ENCODE data around the gene C9.
"Not testable (repeated sequence)": the region's sequence is repeated elsewhere in the genome, so short reads cannot be mapped to it uniquely, and the experiment has no call there.

The C9 gene

GRCh38 chr5:39364367-39364766, at the start of gene C9:
TSS of gene C9 (minus strand) at chr5:39364495. CDS start at chr5:39364464, 31 bp downstream.
- DNase-seq = no peak

GRCh38 chr5:39413771-39414170, 49.5 kb upstream of the C9 start:
- DNase-seq = no peak

GRCh38 chr5:39412721-39413394, 48.6 kb upstream of the C9 start:
- no peak for DNase-seq

DNA sequence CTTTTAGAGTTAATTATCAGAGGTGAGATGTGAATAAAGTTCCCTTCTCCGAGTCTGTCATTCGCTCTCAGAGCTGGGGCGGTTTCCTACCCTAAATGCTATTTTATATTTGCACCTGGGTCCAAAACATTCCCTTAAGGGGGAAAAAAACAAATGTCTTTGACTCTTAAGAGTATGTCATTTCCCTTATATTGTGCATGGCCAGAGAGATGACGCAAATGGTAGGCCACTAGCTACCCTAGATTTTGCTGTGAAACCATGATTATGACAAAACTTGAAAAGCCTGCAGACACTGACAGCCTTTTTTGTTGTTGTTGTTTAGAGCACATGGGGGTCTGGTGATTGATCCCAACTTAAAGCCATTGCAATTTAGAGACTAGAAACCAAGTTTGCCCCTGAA, 47.7 kb upstream of the C9 start:
- DNase-seq = no peak

GRCh38 chr5:39411061-39411460, 46.8 kb upstream of the C9 start:
- DNase-seq = no peak

GRCh38 chr5:39409033-39409432, 44.7 kb upstream of the C9 start:
- no peak for DNase-seq

DNA sequence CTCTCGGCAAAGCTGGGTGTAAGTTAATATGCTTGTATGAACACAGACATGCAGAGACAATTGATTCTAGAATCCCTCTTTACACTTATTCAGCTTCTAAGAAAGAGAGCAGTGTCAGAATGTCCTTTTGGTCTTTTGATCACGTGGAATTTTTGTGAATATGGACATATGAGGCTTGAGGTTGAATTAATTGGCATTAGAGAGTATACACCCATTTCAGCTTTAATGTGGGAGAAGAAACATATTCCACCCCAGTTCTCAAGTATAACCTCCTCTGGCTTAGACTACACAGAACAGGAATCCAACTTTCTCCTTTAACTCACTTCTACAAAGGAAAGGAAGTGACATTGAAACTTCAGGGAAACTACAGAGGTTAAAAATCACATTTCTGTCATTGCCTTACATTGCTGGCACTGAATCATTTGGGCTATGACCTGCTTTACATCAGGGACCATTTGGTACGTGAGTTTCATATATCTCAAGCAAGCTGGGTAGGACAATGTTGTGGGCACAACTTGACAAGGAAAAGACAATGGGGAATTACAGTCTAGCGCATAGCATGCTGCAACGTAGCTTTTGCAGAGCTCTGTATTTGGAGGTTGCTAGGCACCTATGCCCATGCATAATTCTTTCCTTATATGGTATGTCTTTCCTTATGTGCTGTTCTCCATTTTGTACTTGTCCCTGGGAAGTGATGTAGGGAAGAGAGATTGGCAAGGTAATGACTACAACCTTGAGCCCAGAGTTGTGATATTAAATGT, 41.0 kb upstream of the C9 start:
- no peak for DNase-seq

- not testable (repeated sequence) for DNase-seq
Measured at GRCh38 chr5:39403761-39404160, 39.5 kb upstream of the C9 start.

- DNase-seq = not testable (repeated sequence)
Measured at GRCh38 chr5:39402140-39402539, 37.8 kb upstream of the C9 start.

GRCh38 chr5:39400713-39401578, 36.7 kb upstream of the C9 start:
- DNase-seq = no peak

DNA sequence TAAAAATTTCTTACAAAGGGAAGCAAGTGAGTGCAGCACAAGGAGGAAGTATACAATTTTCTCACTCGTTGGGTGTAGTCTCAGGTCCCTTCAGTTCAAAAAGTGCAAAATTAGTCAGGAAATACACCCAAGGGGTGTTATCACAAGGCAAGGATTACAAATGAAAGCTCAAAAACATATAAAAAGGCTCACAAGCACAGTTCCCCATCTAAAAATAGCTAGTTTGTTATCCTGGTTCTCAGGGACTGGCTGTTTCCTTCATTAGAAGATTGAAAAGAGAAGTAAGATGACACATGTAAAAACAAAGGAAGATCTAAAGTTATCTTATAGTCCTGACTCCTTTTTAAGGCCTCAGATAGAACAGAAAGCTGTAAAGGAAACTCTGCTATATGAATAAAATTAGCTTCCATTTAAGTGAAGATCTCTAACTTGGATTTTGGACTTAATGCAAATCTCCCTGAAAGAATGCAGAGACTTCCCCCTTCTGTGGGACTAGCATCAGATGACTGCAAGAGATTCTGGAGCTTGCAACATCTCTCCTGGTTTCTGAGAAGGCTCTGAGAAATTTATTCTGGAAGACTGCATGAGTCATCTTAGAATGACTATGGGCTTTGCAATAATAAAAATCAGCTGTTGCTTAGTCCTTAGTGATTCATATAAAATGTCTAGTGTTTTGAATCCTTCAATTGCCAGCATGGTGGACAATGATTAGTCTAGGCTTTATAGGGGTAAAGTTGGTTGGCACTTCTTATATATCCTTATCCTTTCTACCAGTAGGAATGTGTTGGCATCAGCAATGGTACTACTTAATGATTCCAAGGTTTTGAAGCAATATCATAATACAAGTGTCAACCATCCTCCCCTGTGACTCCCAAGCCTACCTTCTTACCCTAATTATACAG, 35.1 kb upstream of the C9 start:
- no peak for DNase-seq

DNA sequence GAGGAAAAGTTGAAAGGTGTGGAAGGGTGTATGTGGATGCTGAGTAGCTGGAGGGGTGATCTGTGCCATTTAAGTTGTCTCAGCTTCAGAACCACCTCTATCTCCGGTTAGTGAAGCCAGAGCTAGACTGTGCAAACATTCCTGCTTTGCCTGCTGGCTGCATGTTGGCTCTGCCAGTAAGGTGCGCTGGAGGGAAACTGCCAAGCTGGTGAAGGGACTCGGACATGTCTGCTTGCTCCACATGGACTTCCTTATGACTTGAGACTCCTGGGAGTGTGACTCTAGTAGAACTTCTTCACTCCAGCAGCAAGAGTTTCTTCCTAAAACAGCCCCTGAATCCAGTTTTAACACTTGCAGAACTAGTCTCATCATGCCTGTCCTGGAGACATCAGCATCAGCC, 32.5 kb upstream of the C9 start:
- DNase-seq = no peak

DNA sequence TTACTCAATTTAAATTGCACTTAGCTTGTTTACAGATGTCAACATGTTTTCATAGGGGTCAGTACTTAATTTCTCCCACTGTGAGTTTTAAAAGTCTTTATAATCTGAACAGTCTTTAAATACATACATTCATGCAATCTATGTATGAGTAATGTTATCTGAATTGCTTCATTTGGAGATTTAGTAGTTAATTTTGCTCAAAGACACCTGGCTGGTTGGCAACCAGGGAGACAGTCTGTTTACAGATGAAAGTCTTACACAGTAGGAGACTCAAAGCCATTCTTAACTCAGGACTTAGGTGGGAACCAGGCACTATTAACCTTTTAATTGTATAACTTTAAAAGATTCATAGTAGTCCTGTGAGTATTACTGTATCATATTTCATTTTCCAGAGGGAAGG, 31.2 kb upstream of the C9 start:
- no peak for DNase-seq

DNA sequence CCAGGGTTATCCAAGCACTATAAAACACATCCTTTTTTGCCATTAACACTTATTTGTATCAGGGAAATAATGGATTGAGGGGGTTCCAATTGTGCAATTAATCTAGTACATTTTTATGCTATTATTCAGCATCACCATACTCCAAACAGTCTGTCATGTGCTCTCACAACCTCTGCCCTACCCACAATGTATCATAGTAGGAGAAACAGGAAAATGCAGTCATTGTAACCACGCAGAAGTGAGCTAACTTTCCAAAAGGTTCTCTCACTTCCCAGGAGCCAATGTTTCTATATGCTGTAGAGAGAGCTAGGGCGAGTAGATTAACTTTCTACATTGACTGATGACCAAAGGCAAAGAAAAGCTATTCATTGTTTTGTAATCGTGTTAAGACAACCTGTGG, 30.7 kb upstream of the C9 start:
- no peak for DNase-seq

DNA sequence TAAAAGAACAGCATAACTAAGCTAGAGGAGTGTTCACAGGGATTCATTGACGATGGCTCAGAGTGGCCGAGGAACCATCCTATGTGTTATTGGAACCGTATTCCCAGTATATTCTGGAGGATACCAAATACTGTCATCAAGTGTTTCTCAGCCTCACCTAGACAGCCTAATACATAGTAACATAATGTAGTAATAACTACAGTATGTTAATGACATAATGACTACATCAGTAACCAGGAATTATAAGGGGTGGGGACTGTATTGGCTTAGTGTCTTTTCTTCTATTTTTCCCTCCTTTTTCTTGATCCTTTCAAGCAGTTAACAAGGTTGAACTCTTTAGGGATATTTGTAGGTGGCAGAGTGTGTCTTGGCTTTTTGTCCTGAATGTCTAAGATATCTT, 26.6 kb upstream of the C9 start:
- DNase-seq = no peak

GRCh38 chr5:39387293-39387692, 23.0 kb upstream of the C9 start:
- no peak for DNase-seq

DNA sequence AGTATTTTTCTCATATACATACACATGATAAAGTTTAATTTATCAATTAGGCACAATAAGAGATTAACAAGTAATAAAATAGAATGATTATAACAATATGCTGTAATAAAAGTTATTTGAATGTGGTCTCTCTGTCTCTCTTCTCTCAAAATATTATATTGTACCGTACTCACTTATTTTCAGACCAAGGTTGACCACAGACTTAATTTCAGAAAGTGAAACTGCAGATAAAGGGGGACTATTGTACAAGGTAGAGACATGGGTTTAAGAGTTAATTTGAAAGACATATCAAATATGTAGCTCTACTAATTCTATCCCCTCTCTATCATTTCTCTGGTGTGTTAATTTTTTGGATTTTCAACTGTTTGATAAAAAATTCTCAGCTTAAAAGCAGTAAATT, 20.0 kb upstream of the C9 start:
- DNase-seq = no peak

DNA sequence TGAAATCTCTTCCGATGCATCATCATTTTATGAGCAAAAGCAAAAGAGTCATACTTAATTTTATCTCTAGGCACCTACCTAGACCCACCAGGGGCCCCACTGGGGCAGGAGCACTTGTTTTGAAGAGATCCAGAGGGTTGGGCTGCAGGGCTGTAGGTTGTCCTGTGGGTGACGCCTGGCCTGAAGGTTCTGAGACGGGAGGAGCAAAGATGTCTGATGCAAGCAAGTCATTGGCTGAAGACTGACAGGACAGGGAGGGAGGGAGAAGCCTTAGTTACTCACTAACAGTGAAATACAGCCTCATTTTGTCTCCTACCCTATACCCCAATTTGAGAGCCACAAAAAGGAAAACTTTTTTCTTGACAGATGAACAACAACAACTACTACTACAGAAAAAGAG, 17.1 kb upstream of the C9 start:
- no peak for DNase-seq

- no peak for DNase-seq
Measured at GRCh38 chr5:39379693-39380092, 15.4 kb upstream of the C9 start.

- DNase-seq = no peak
Measured at GRCh38 chr5:39377613-39378012, 13.3 kb upstream of the C9 start.

DNA sequence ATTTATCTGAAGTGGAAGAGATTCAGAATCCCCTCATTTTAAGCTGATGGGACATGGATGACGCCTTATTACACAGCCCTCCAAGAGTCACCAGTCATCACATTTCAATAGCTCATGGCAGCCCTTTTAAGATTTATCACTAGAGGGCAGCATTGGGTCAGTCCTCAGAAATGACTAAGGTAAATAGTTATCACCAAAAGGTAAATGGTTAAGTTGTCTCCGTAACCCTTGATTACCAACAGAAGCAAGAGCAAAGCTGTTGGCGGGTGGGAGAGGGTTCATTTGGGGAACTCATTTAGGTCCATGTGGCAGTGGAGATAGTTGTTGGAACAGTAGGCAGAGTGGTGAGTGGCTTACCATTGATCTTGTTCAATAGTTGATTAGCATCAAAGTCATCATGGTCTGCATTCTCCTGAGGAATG, 12.0 kb upstream of the C9 start:
- DNase-seq = peak; percentile 12 to 31

GRCh38 chr5:39373791-39374190, 9.5 kb upstream of the C9 start:
- DNase-seq = no peak

DNA sequence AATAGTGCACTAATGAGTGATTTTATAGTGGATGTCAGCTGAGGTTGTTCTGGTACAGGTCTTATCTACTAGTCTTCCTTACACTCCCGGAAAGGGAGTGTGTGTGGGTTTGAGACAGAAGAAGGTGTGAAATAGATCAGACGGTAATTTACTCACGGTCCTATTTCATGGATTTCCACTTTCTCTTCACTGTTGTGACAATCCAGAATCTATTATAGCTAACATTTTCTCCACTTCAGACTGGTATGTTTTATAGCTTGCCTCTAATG, 7.0 kb upstream of the C9 start:
- no peak for DNase-seq

Data from activated CD4-positive, alpha-beta T cell treated with anti-CD3 and anti-CD28 coated beads, Interleukin-2, amount 50 U/mL, for 48 hours (primary cell).